Suprapubic skin (tissue), 4 donors: ENCODE data around the gene NFYC.

Source experiments
- CTCF ChIP-seq, 2 donors: fragments of 200-600 bp in 1 of 2; fragments of 450-650 bp in 1 of 2; sonication (generic) in 1 of 2; IDR thresholded peaks; one replicate each; pipeline ENCODE4 v1.5.1; 2016 to 2019; ENCODE audit warnings: antibody characterized with exemption in 2 of 2, mild to moderate bottlenecking in 1 of 2, moderate library complexity in 1 of 2
- EP300 ChIP-seq: sonication (generic); formaldehyde crosslinking; IDR thresholded peaks from one replicate; pipeline ENCODE4 v1.6.1; 2017; ENCODE audit warnings: antibody characterized with exemption
- POLR2A ChIP-seq, 2 donors: fragments of 450-650 bp; IDR thresholded peaks; one replicate each; pipeline ENCODE4 v1.6.1; 2017; ENCODE audit warnings: antibody characterized with exemption in 2 of 2, mild to moderate bottlenecking in 2 of 2, moderate library complexity in 2 of 2
- POLR2AphosphoS5 ChIP-seq, 3 donors: sonication (generic); formaldehyde crosslinking; IDR thresholded peaks; one replicate each; pipeline ENCODE4 v1.6.1; 2017; ENCODE audit warnings: antibody characterized with exemption in 3 of 3

GRCh38 chr1:40820251-40820797 is 128.8 kb downstream of the NFYC start:
- TF ChIP-seq CTCF (IDR thresholded peaks at IDR 0.05): no peak
- no peak for TF ChIP-seq POLR2AphosphoS5 (IDR thresholded peaks at IDR 0.05)
- no peak for TF ChIP-seq POLR2A (IDR thresholded peaks at IDR 0.05)
- TF ChIP-seq EP300: no peak
